Kidney capillary endothelial cell (primary cell): ENCODE measurements around the gene SHISA8.
A peak's percentile ranks its signal among the peaks of the same experiment; 100 is the strongest.

Experiments
- DNase-seq: peaks from one replicate; pipeline ENCODE4 v3.0.0-alpha.2; 2018; ENCODE audit warnings: low spot score

The SHISA8 gene

GRCh38 chr22:41913842-41914534, 886 bp downstream of the SHISA8 start:
- DNase-seq, result no peak

- DNase-seq, result no peak
These were observed 1.7 kb downstream of the SHISA8 start for GRCh38 chr22:41913040-41913719.

GRCh38 chr22:41912338-41913039, 2.4 kb downstream of the SHISA8 start:
- no peak for DNase-seq

- no peak for DNase-seq
These were observed 3.8 kb downstream of the SHISA8 start for GRCh38 chr22:41911001-41911611.

DNA sequence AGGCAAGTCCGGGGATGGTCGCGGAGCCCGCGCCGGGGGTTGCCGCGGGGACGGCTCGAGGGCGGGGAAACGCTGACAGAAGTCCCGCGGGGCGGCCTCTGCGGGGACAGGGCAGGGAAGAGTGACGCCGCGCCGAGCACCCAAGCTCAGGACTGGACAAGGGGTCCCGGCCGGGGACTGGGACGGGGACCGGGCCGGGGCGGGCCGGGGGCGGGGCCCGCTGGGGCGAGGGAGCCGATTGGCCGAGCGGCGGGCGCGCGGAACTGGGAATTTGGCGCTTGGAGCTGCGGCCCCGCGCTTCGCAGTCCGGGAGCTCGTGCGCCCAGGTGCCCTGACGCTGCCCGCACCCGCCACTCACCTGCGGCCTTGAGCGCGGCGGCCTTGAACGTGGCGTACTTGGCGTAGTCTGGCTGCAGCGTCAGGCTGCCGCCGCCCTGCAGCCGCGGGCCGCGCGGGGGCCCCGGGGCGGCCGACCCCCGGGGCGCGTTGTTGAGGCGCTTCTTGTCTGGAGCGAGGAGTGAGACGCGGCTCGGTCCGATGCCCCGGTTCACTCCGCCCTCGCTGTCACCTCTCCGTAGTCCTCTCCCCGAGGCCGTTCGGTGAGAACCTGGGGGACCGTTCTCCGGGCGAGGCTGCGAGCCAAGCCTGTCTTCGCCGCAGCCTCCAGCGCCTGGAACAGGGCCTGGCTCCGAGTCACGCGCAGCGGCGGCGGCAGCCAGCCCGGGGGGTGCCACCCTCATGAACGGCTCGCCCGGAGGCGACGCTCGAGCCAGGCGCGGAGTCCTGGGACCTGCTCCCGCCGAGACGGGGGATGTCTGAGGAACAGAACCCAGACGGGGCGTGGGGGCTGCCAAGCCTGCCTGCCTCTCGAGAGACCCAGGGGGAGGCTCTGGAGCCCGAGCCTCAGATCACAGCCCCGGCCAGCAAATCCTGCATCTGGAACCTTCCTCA, 4.5 kb downstream of the SHISA8 start:
- DNase-seq, result no peak

DNA sequence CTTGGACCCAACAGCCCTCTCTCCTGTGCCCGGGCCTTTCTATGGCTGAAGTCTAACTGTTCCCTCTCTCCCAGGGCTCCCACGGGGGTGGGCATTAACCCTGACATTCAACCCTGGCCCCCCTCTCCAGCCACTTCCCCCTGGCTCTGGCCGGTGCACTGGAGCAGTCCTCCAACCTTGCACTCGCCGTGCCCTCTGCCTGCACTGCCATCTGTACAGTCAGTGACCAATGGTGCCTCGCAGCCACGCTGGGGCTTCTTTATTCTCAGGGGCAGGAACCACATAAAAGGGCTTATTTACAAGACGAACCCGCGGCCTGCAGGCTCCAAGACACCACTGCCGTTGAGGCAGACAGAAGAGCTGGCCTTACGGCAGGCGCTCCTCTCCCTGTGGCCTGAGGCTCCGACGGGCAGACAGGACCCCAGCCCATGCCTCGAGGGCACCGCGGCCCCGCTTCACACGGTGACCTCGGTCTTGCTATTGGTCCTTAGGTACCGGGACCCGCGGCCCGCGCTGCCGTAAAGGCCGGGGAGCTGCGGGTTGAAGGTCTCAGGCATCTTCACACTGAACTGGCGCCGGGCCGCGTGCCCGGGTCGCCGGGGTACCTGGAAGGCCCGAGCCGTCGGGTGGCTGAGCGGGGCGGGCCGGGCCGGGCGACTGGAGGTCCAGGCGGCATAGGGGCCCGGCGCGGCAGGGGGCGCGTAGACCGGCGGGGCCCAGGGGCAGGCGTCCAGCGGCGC, 5.4 kb downstream of the SHISA8 start:
- DNase-seq, result no peak

- DNase-seq, result no peak
These were observed 6.2 kb downstream of the SHISA8 start for GRCh38 chr22:41908411-41909309.

DNA sequence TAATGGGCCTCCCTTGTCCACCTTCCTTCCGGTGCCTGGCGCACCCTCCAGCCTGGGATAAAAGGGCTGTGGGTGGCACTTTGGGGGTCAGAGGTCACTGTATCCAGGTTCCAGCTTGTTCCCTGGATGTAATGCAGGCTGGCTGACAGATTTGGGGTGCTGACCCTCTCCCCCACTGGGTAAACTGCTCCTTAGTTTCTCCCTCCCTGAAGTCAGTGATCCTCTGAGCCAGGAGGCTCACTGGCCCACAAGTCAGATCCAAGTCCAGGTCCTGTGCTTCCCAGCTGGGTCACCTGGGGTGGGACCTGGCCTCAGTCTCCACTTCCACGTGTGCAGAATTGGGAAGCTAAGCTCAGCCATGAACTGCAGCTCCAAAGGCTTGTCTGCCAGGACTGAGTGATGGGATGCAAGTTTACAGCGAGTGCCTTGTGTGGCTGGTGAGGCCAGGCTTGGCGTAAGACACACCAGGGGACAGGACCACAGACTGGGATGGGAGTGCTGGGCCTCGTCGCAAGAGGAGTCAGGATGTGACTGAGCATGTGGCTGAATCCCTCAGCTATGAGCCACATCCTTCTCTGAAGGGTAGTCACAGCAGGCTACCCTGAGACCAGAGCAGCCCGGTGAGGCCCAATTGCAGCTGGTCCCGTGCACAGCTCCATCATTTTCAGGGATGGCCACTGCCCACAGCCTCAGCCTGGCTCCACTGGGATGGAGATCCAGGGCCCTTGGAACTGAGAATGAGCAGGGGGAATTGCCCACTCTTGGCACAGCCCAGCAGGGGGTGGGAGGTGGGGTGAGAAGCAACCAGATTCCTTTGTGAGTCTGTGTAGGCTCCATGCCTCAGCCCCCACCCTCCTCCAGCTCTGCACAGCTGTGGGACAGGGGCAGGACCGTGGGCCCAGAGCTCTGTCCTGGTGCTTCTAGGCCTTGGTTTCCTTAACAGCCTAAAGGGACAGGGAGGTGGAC, 7.2 kb downstream of the SHISA8 start:
- DNase-seq, result peak; percentile 82

- no peak for DNase-seq
These were observed 8.1 kb downstream of the SHISA8 start for GRCh38 chr22:41906822-41907221.

DNA sequence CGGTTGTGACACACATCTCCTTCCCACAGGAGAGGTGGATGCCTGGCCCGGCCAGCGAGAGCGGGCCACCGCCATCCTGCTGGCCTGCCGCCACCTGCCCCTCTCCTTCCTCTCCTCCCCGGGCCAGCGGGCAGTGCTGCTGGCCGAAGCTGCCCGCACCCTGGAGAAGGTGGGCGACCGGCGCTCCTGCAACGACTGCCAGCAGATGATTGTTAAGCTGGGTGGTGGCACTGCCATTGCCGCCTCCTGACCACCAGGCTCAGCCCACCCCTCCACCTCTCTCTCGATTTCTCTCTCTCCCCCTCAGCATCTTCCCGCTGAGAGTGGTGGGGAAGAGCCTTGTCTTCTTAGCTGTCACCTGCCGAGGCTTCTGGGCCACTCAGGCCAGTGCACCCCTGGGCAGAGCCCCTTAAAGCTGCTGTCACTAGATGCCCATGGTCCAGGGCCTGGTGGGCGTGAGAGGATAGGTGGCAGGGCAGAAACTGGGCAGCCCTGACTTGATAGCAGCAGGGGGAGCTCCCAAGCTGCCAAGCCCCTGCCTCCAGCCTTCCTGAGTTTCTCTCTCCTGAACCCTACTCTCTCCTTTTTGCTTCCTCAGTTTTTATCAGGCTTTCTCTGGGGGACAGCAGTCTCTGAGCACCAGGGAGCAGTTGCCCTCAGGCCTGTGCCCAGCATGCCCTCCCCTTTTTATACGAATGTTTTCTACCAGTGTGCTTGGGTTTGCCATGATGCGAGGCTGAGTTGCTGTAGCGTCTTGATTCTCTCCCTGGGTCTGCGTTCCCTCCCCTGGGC, 9.3 kb downstream of the SHISA8 start:
- DNase-seq, result no peak

- DNase-seq, result no peak
These were observed 10.1 kb downstream of the SHISA8 start for GRCh38 chr22:41904450-41905410.

GRCh38 chr22:41902932-41903421, 11.9 kb downstream of the SHISA8 start:
- DNase-seq, result no peak

DNA sequence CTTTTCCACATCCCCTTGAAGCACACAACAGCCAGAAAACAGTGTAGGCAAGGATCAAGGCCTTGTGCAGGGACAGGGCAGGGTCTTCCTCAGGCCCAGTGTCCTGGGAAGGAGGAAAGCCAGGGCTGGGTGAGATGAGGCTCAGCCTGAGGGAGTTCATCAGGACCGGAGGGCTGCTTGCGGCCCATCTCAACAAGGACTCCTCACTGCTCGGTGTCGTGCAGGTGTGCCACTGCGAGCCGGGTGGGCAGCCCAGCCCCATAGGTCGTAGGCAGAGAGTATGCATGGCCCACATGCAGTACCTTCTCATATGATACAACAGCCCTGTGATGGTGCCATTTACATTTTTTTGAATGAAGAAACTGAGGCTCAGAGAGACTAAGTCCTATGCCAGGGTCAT, 12.9 kb downstream of the SHISA8 start:
- no peak for DNase-seq

DNA sequence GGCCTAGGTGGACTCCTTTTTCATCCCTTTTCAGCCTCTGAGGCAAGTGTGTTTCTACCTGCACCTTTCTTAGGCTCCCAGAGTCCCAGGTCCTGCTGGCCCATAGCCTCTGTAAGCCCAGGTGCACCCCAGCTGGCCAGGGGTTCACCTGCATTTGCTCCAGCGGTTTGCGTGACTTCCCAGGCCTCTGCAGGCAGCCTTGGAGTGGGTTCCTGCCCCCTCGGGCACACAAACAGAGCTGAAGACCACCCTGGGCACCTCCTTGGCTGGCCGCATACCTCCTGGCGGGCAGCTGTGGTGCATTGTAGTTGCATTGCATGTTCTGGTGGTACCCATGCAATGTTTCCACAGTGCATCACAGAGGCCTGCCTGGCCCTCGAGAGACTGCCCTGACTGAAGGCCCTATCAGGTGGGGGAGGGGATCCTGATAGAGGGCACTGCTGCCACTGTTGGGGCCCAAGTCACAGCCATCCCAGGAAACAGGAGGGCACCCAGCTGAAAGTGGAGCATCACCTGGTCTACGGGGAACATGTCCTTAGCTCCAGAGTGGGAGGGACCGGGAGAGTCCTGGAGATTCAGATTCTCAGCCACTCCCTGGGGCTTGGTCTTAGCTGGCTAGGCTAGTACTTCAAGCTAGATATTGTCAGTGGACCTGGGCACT, 14.1 kb downstream of the SHISA8 start:
- DNase-seq, result no peak

DNA sequence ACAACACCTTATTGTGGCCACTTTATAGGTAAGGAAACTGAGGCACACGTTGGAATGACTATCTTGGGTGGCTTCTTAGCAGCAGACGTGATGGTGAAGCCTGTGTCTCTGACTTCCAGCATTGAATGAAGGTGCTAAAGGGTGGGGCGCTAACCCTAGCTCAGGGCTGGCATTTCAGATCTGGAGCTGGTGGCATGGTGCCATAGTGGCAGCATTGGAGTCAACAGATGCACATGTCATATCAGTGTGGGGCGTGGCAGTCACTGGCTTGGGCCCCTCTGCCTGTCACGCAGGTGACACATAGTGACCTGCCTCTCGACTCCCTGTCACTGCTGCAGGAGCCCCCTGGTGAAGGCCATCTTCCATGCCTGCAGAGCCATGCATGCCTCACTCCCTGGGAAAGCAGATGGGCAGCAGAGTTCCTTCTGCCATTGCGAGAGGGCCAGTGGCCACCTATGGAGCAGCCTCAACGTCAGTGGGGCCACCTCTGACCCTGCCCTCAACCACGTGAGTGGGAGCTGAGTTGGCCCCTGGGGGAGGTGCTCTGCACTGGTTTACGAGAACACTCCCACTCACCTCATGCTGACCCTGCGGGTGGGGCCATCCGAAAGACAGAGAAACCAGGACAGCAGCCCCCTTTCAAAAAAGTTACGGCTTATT, 14.8 kb downstream of the SHISA8 start:
- DNase-seq, result no peak
